DMS53 treated with DMSO at 0.1 percent for 48 hours (cell line): ENCODE data around the gene MUS81.
"Not testable (repeated sequence)": the region's sequence is repeated elsewhere in the genome, so short reads cannot be mapped to it uniquely, and the experiment has no call there.

Experiments
- DNase-seq: peaks from one replicate; lab custom pipeline; 2025; ENCODE audit not compliant: unreplicated experiment; lab: John Stamatoyannopoulos, UW

MUS81 gene

DNA sequence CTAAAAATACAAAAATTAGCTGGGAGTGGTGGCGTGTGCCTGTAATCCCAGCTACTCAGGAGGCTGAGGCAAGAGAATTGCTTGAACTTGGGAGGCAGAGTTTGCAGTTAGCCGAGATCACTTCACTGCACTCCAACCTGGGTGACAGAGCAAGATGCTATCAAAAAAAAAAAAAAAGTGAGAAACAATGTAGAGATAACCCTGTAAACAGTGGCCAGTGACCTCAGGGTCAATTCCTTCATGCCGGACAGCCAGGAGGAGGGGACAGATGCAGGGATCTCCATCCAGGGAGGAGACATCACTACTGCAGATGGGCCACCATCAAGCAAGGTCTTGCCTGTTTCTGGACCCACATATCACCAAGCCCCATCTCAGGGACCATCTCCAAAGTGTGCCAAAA, 12.5 kb upstream of the MUS81 start:
- no peak for DNase-seq

DNA sequence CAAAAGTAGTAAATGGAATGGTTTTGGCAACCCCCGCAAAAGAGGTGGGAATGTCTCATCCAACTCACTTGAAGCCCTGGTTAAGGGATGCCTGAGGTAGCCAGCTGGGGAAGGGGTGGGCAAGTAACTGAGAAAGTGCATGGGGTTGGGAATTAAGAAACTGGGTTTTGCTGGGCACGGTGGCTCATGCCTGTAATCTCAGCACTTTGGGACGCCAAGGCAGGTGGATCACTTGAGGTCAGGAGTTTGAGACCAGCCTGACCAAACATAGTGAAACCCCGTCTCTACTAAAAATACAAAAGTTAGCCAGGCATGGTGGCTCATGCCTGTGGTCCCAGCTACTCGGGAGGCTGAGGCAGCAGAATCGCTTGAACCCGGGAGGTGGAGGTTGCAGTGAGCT, 11.5 kb upstream of the MUS81 start:
- not testable (repeated sequence) for DNase-seq

DNA sequence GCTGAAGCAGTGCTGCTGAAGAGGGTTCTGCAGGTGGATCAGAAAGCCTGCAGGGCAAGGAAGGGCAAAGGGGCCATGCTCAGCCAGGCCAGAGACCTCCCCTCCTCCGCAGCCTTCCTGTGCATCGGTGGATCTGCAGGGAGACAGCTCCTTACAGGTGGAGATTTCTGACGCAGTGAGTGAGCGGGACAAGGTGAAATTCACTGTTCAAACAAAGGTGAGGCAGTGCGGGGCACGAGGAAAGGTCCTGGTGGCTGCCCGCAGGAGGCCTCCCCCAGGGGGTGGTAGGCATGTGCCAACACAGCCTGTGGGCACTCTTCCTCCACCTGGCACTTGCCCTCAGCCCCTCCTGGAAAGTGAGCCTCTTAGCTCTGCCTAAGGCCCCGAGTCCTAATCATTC, 10.9 kb upstream of the MUS81 start:
- DNase-seq: no peak

DNA sequence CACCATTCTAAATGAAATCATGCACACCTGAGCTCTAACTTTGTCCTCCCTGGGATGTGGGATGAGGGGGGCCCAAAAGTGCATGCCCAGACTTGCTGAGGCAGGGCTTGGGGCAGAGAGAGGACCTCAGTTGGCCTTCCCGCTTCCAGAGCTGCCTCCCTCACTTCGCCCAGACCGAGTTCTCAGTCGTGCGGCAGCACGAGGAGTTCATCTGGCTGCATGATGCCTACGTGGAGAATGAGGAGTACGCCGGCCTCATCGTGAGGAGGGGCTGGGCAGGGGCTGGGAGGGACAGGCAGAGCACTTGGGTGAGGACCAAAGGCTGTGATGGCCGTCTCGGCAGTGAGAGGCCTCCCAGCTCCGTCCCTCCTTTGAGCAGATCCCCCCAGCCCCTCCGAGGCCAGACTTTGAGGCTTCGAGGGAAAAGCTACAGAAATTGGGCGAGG, 10.4 kb upstream of the MUS81 start:
- DNase-seq: no peak

DNA sequence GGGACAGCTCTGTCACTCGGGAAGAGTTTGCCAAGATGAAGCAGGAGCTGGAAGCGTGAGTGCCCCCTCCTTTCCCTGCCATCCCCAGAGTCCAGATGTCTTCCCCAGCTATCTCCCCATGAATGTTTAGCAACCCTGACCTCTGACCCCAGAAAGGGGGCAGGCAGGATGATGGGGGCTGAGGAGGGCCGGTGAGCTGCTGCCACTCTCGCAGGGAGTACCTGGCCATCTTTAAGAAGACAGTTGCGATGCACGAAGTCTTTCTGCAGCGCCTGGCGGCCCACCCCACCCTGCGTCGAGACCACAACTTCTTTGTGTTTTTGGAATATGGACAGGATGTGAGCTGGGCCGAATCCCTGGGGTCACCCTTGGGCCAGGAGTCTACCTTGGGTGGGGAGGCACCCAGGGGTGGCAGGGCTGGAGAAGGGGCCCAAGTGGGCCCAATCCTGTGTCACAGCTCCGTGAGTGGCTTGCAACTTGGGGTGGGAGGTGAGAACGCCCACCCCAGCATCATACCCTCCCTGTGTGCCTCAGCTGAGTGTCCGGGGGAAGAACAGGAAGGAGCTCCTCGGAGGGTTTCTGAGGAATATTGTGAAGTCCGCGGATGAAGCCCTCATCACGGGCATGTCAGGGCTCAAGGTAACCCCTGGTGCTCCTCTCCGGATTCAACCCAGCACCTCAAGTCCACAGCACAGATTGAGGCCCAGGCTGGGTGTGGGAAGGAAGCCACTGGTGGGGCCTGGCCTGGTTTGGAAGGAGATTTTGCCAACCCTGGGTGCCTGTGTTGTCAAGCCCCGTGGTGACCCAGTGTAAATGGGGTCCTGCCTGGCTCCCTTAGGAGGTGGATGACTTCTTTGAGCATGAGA, 9.8 kb upstream of the MUS81 start:
- DNase-seq: no peak

DNA sequence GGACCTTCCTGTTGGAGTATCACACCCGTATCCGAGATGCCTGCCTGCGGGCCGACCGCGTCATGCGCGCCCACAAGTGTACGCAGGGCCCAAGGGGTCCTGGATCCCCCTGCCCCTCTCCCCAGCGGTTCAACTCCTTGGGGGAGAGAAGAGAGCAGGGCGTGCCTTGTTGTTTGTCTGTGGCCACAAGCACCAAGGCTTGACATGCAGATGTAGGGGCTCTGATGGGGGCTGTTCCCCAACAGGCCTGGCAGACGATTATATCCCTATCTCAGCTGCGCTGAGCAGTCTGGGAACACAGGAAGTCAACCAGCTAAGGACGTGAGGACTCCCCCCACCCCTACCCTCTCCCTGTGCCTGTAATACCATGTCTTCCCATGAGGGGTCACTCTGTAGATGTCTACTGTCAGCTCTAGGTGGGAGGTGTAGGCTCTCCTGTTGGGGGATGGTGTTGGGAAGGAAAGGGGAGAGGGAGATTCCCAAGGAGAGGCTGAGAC, 9.1 kb upstream of the MUS81 start:
- DNase-seq: no peak

DNA sequence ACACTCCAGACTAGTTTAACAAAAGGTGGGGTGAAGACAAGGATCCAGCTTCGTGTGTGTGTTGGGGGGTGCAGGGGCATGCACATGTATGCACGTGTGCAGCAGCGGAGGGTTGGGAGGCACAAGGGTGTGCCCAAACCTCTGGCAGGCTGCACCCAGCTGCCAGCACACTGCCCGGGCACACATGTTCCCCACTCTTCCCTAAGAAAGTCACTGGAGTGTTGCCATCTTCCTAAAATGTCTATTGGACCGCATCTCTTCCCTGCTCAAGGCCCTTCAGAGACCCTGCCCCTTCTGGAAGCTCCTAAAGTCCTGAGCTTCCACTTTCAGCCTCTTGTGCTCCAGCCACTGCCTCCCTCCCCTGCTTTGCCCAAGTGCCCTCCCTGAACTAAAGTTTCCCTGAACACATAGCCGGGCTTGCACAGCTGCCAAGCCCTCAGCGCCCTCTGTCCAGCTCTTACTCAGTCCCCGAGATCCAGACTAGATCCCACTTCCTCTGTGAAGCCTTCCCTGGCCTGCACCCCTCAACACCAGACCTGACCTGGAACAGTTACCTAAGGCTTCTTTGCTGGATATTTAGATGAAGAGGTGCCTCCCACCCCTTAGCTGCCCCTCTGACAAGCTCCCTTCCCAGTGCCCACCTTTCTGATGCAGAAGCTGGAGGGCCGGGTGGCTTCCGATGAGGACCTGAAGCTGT, 8.3 kb upstream of the MUS81 start:
- no peak for DNase-seq

DNA sequence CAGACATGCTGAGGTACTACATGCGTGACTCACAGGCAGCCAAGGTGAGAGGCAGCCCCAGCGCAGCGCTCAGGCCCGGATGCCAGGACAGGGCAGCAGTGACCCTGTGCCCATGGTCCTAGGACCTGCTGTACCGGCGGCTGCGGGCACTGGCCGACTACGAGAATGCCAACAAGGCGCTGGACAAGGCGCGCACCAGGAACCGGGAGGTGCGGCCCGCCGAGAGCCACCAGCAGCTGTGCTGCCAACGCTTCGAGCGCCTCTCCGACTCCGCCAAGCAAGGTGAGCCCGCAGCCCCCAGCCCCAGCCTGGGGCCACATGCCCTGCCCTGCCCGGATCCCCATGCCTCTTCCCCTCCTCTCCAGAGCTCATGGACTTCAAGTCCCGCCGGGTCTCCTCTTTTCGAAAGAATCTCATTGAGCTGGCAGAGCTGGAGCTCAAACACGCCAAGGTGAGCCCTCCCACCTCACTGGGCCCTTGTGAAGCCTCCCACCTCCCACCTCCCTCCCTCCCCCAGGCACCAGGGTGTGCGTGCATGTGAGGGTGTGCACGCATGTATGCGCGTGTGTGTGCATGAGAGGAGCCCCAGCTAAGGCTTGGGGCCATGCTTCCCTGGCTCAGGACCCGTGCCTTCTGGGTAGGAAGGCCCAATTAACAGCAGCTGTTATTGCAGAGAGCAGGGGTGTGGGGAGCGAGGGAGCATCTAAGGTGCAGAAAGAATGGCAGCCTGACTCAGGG, 7.6 kb upstream of the MUS81 start:
- DNase-seq: no peak

DNA sequence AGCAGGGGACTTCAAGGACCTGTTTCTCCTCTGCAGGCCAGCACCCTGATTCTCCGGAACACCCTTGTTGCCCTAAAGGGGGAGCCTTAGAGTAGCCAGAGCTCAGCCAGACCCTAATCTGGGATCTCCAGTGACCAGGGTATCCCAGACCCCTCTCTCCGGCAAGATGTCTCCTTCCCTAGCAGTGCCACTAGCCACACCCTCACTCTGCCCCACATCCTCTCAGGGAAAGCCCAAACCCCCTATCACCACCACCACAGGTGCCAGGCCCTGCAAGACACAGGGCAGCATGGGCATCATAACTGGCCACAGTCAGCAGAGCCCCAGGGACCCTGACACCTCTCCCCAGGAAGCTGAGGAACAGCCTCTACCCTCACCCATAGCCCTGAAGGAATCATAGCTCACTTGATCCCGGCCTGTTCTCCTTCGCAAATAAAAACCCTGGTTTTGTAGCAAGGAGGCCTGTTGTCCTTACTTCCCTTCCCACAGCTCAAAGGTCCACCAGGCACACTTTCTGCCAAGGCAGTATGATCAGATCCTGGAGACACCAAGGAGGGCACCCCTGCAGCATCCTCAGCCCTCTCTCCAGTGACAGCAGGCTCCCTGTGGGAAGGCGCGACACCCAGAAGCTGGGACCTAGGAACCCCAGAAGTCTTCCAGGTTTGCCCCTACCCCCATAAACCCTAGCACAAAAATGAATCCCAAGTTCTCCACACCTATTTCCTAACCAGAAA, 6.8 kb upstream of the MUS81 start:
- no peak for DNase-seq

DNA sequence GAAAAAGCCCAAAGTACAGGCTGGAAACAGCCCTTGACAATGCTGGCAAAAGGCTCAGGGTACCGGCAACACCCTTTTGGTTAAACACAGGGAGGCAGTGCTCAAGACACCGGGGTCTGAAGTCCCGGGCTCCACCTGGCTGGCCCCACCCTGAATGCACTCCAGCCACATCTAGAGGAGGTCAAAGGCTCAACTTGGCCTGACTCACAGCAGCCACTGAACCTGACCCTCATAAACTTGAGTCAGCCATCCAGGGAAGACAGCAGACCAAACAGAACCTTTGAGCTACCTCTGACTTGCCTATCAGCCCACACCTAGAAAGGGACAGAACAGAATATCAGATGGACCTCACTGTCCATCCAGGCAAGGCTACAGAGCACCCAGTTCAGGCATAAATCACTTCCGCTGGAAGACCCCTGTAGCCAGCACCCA, 6.1 kb upstream of the MUS81 start:
- no peak for DNase-seq

DNA sequence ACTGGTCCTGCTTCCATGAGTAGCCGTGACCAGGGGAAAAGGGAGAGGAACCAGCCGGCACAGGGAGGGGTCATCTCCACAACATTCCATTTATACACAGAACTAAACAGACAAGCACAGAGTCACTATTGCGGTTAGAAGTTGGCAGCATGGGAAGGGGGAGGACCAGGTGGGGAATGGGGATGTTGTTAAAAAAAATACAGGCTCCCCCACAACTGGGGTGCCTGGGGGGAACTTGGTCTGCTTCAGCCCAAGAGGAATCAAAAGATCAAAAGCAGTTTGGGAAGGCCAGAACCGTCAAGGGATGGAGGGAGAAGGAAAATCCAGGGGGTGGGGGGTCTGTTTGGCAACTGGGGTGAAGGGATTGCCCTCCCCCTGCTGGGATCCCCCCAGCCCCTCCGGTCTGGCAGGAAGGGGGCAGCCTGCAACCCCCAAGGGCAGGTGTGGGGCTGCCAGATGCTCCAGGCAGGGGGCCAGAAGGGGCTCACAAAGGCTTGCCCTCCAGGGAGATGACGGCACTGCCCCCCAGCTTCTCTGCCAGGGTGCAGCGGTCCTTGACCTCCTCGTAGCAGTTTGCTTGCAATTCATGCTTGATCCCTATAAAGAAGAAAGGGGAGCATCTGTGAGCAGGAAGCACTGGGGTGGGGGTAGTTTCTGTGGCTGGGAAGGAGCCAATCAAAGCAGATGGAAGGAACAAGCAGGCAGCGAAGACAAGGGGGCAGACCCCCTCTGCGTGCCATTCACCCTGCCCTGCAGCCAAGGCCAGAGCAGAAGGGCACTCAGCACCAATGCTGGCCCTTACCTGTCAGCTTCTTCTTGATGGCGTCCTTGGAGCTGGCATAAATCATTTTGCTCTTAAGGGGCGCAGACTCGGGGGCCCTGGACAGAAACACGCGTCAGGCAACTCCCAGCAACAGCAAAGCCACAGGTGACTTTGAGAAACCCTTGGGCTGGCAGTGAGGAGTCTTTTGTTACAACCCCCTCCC, 5.1 kb upstream of the MUS81 start:
- DNase-seq: no peak

DNA sequence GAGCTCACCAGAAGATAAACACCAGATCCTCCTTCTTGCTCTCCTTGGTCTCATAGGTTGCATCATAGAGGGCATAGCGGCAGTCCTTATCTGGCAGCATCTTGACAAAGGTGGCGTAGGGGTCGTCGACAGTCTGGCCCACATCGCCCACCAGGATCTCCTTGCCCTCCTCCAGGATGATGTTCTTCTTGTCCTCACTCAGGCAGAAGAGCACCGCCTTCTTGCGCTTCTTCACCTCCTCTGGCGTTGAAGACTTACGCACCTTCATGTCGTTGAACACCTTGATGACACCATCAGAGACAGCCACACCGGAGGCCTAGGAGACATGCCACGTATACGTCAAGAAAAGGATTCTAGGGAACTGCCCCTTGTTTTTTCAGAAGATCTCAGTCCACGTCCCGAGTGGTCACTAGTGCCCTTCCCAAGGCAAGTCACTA, 4.3 kb upstream of the MUS81 start:
- no peak for DNase-seq

DNA sequence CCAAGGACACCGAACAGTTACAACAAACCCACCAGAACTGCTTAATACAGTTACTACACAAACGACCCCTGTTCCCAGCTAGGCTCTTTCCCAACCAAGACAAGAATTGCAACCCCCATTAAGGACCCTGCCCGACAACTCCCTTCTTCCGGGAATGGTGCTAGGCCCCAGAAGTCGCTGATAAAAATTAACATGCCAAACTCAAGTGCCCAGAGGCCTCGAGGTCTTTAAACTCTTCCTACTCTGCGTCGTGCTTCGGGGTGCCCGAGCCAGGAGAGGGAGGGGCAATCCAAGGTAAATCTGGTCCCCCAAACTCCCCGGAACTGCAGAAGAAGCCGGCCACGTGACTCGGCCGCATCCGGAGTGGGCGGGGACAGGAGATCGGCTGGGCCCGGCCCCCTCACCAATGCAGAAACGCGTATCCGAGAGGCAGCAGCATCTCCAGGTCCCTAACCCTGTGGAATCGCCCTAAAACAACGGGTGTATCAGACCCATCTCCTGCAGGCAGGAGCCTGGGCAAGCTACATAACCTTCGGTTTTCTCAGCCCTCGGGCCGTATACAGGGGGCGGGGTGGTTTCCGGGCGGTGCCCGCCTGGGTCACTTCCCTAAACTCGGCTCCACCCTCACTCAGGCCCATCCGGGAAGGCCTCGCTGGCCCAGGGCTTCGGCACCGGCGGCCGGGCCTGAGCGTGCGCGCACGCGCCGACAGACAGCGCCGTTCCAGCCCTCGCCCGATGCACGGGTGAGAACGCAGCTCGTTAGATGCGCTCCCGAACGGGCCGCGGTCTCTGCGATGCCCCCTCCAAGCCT, 3.3 kb upstream of the MUS81 start:
- DNase-seq: peak; percentile 37

DNA sequence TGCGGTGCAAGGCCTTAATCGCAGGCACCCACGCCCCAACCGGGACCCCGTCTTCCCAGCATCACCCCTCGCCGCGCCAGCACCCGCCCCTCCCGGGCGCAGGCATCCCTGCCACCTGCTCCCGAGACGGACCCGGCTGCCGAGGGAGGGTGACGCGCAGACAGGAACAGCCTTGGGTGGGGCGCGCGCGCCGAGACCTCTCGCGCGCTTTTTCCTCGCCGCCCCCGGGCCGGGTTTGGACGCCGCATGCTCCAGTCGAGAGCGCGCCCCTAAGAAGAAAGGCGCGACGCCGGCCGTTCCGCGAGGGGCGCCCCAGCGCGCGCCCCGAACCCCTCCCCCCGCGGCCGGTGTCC, 2.8 kb upstream of the MUS81 start:
- DNase-seq: no peak

DNA sequence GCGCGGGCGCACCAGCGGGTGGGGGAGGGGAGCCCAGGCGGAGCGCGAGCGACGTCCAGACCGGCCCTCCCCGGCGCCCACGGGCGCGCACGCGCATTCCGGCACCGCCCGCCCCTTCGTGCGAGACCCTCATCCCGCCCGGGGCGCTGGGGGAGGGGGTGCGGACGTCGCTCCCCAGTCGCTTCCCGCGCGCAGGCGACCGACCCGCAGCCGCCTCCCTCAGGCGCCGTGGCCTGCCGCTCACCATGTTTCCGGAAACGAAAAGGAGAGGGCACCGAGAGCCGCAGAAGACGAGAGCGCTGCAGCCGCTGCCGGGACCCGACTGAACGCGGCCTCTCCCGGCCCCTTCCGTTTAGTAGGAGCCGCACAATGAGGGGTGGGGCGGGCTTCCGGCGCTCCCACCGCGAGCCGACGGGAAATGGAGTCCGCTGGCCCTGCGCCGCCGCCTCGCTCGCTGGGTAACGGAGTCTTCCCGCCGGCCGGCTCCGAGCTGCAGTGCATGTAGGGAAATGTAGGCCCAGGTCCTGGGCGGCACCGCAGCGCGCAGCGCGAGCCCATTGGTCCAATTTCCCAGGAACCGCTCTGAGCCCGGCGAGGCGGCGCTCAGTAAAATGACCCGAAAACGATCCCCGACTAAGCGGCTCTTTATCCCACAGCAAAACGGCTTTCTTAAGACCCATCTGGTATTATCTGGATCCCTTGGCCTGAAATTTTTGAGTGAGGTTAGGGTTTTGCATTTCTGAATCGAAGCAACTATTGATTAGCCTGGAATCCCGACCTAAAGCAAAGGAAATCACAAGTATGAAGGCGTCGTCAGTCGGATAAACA, 2.2 kb upstream of the MUS81 start, which contains the start of gene CFL1:
Gene CFL1, minus strand, starts transcription at position 328 of the 828 bp plus-strand sequence. Its CDS starts 81 bp downstream, at position 247.
- peak; percentile 98 for DNase-seq

DNA sequence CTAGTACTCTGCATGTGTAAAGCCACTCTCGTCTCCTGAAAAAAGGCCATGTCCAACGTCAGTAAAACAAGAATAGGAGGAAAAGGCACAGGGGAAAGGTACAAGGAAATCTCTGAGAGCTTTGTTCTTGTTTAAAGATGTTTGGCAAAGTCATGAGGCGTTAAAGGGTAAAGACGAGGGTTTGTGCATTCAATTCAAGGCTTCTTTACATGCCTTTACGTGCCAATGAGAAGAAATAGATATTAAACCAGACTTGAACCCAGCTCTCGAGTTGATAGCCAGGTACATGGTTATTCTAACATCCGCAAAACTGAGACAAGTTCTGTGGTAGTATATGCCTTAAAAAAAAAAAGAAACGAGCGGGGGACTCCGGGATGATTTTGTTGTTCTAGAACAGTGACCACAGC, 1.5 kb upstream of the MUS81 start:
- peak; percentile 83 for DNase-seq

DNA sequence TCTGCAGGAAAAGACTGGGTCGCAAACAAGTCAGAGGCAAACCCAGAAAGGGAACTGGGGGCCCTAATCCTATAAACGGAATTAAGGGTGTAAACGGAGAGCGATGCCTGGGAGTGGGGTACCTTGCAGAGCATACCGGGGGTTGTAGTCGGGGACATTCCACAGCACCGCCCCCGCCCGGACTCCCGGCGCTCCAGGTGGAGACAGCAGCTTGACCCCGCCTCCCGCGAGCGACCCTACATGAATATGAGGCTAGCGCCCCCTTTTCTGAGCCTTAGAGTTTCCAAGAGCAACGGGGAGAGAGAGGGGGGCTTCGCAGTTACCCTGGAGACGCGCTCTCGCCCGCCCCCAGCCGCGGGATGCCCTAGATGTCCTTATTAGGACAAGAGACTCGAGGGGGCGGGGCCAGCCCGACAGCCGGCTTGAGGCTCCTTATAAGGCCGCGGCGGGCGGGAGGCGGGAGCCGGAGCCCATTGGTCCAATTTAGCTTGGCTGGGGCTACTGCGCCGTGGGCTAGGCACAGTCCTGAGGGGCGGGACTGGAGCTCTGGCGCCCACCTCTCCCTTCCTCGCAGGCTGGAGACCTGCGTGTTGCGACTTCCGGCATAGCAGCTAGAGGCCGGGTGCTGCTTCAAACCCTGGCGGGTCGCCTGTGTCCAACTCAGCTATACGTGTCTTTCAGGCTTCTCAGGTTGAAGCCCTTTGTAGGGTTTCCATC, 980 bp upstream of the MUS81 start:
- peak; percentile 97 for DNase-seq
